ENCODE results near the gene TPM3.
"Not testable (repeated sequence)": the region's sequence is repeated elsewhere in the genome, so short reads cannot be mapped to it uniquely, and the experiment has no call there.

Gene TPM3

DNA sequence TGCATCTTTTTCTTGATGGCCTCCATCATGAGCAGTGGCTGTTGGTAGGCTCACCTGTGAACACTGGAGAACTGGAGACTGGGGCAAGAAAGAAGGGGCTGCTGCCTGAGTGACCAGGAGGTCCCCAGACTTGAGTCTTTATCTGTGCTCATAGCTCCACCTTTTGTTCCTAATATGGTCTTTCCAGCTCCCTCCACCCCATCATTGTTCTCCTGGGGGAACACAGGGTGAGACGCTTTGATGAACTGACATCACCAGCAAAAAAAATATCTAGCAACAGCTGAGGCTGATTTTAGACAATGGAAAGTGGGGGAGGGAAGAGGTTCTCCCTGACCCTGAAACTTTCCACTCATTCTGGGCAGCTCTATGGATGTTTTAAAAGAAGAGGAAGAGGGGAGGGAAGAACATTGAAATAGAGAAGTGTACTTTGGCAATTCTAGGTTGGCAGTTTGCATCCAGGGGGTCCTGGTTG, at the start of gene TPM3:
Gene TPM3, minus strand, starts transcription at position 111 of the 472 bp plus-strand sequence. Its CDS starts 82 bp downstream, at position 29.
- no peak for DNase-seq

DNA sequence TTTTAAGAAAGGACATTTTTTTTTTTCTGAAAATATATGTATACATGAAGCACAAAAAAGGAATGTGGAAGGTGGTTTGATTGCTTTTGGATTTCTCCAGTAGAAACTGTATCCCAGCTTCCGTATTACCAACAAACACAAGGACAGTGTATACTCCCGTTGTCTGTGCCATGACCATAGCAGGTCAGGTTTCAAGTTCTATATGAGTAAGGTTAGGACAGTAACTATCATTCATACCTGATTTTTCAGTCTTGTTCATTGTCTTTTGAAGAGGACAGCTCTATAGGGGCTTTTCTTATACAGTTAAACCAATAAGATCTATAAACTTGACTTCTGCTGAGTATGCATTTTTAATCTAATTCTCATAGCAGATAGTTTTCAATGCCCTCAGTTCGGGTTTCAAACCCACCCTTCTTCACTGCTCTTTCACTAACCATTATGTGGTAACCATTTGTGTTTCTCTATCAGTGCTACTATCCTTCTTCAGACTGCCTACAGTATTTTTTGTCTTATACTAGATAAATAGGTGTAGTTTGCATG, 48.5 kb upstream of the TPM3 start:
- no peak for DNase-seq

DNA sequence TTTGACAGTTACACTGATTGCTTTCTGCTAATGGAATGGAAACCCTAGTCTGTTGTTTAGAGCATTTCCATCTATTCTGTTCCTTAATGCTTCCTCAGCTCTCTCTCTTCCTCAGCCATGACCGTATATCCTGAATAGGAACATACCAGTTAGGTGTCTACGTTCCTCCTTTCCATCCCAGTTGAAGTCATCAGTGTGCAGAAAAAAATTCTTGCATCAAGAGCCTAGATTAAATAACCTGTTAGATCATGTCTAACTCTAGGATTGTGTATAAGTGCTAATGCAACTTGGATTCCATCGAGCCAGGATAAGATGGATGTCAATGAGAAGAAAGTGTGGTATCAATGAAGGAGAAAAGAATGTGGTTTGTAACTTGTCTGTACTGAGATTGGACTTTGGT, 47.6 kb upstream of the TPM3 start:
- DNase-seq = no peak

DNA sequence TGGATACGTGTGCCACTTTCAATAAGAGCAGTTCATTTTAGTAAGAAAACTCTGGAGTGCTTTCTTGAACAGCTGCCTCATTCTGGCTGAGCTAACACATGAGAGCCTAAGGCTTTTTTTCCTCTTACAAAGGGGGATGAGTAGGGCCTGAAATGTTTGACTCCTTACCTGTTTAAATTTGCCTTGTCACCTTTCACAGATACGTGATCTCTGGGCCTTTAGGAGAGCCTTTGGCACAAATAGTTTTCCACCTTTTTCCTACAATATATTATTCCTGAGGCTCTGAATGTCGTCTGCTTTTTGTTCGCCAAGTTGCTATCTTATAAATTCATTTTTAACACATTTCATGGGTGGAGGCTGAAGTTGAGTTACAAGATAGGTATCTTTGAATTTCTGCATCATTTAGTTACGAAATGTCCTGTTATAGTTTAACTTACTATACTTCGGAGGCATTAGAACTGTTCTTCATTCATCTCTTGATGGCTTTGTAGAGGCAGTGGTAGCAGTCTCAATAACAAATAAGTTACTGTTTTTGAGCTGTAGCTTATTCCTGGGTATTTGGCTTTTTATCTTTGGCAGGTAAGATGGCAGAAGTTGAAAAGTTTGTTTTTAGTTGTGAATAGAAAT, 46.1 kb upstream of the TPM3 start:
- no peak for DNase-seq

DNA sequence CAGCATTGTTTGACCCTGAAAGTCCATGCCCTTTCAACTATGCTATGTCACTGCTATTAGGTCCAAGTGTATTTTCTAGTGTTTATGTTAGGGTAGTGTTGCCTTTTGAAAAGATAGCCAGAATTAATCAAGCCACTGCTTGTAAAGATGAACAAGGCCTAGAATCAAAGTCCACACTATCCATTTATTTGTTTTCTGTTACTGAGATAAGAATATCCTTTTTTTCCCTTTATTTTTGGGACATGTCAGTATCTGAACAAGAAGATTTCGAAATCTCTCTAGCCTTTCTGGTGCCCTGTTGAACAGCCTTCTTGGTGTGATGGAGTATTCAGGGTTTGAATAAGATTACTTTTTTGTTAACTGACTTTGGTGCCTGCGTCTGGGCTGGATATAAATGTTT, 45.5 kb upstream of the TPM3 start:
- DNase-seq = no peak

DNA sequence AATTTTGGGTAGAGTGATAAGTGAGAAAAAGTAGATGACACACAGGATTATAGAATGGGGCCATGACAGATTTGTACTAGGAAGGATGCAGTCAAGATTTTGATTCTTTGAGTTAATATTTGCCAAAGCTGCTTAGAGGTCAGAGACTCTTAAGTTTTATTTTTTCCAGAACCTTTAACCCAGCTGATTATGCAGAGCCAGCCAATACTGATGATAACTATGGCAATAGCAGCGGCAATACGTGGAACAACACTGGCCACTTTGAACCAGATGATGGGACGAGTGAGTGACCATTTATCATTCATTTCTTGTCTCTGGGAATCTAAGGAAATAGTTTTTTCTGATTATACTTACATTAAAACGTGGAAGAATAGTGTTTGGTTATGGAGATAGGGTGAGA, 45.0 kb upstream of the TPM3 start:
- no peak for DNase-seq

DNA sequence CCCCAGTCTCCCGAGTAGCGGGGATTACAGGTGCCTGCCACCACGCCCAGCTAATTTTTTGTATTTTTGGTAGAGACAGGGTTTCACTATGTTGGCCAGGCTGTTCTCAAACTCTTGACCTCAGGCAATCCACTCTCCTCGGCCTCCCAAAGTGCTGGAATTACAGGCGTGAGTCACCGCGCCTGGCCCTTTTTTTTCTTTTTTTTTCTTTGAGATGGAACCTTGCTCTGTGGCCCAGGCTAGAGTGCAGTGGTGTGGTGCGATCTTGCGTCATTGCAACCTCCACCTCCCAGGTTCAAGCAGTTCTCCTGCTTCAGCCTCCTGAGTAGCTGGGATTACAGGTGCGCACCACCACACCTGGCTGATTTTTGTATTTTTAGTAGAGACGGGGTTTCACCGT, 41.2 kb upstream of the TPM3 start:
- DNase-seq = not testable (repeated sequence)

DNA sequence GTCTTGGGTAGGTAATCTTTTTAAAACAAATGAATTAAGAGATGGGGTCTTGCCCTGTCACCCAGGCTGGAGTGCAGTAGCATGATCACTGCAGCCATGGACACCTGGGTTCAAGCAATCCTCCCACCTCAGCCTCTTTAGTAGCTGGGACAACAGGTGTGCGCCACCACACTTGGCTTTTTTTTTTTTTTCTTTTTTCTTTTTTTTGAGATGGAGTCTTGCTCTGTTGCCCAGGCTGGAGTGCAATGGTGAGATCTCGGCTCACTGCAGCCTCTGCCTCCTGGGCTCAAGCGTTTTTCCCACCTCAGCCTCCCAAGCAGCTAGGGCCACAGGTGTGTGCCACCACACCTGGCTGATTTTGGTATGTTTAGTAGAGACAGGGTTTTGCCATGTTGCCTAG, 39.2 kb upstream of the TPM3 start:
- not testable (repeated sequence) for DNase-seq

DNA sequence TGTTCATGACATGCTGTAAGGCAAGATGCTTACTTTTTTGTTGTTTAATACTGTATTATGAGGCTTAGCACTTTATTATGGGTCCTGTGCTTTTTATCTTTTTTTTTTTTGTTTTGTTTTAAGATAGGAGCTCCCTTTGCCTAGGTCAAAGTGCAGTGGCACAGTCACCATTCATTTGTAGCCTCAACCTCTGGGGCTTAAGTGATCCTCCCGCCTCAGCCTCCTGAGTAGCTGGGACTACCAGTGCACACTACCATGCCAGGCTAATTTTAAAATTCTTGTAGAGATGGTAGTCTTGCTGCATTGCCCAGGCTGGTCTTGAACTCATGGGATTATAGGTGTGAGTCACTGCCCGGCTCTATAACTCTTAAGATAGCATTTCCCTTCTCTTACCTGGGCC, 33.5 kb upstream of the TPM3 start:
- no peak for DNase-seq

DNA sequence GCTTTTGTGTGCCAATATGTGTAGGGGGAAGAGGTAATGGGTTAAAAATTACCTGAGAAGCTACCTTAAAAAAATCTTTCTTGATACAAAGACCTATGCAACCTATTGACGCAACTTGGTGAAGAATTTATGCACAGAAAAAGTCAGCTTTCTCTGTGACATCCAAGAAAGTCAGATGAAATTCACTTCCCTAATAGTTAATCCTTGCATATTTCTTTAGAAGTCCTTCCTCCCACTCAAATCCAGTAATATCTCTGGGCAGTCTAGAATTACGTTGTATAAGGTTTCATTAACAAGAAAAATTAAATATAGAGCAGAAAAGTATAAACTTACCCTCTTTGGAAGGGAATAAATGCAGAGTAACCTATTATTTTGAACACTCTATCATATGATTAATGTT, 31.7 kb upstream of the TPM3 start:
- DNase-seq = no peak

DNA sequence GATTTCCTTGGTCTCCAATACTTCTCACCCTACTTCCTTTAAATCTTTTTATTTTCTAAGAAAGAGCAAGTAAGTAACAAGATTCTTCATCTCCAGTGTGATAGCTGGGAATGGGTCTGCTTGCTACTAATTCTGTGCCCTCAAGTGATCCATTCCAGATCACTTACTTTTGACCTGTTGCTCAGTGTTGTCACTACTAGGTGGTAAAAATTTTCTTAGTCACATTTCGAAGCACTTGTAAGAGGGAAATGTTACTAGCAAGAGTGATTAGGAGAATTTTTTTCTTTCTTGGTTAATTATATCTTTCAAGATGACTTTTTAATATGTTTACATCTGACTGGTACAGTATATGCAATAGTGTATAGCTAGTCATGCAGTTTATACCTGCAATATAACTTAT, 31.0 kb upstream of the TPM3 start:
- DNase-seq = no peak

DNA sequence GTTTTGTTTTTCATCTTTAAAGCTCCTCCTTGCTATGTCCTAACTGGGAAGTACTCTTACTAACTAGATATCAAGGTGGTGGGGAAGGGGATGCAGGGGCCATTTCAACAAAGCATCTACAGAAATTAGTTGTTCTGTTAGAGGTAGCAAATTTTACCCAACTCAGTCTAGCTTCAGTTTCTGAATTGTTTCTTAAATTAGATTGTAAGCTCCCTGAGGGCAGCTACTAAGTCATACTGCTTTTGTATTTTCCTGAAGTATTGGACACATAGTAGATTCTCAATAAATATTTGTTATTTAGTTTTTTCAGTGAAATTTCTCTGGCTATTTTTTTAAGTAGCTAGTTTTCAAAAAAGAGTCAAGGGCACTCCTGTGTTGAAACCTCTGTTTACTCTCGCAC, 30.6 kb upstream of the TPM3 start:
- DNase-seq = no peak

DNA sequence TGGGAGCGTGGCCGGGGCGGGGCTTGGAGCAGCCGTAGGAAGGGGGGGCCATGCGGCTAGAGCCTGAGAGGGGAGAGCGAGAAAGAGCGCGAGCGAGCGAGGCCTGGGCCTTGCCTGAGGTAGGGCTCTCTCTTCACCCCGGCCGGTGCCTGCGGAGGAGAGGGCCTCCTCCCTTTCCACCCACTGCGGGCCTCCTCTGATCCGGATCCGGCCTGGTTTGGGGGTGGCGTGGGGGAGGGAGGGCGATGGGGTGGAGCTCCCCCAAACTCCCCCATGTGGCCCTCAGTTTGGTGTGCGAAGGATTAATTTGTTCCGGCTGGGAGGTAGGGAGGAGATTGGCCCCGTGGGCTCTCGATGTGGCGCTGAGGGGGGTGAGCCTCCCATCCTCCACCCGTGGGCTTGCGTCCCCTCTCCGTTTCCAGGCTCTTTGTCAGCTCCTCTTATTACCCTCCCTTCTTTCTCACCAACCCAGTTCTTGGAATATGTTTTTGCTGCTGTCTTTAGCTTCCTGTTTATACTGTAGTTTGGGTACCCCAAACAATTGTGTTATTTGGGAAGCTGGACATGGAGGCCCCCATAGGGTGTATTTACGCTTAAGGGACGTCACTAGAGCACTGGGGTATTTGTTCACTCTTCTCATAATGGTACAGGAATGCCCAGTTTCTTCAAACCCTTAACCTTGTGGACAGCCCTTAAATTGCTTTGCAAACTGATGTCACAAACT, 29.5 kb upstream of the TPM3 start:
- peak; percentile 18 for DNase-seq

DNA sequence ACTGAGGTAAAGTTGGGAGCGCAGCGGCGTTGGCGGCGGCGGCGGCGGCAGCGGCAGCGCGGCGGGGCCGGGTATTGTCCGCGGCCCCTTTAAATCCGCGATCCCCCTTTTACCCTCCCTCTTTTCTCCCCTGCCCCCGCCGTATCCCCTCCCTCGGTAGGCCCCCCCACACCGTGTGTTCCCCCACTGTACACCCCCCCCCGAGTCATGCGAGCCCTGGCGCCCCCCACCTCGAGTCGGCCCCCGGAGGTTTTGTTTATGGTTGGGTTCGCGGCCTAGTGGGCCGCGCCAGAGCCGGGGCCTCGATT, 29.0 kb upstream of the TPM3 start:
- DNase-seq = no peak

DNA sequence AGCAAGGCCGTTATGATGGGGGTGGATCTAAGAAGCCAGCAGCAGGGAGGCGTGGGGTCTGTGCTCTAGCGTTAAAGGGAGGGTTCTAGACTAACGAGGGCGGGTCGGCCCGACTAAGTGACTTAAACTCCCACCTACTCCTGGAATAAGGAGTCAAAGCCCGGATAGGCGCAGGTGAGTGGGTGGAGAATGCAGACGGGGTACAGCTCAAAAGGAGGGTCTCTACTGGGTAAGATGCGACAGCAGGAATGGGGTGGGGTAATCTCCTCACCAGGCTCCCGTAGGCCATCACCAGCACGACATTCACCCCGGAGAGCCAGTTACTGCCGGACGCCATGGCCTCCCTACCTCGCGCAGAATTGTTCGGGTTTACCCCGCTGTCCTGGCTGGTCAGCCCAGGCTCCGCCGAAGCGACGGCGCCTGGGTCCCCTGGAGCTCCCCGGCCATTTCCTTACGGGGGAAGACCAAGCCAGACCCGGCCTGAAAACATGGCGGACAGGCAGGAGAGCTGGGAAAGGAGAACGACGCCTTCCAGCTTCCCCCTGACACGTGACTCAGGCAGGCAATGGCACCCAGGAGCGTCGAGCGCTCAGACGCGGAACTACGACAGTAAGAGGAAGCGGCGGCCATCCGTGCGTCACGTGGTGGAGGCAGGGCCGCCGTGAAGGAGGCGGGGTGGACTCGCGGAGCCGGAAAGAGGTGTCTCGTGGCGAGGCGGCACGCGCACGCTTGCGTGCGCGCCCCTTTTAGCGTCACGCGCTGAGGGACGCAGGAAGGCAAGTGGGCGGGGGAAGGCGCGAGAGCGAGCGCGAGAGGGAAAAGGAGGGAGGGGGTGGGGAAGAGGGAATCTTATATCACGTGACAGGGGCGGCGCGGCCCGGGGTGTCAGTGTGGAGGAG, 28.4 kb upstream of the TPM3 start, which contains the start of gene UBAP2L:
Gene UBAP2L, plus strand, starts transcription at position 885 of the 899 bp plus-strand sequence. CDS start 4,169 bp downstream, outside the sequence.
- DNase-seq = peak; percentile 100

DNA sequence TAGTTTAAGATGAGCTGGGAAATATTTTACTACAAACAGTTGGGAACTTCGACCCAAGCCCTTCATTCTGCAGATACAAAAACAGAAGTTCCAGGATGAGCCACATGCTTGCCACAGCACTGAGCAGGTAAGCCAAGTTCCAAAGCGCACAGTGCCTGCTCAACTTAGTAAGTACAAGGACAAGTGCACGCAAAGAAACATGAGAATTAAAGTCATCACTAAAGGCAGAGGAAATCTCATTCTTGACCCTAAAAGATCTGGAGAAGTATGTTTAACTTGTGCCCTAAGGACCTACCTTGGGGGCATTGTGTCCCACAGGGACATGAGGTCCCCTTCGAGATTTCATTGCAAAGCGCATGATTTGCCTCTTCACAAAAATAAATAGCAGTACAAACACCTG, 27.6 kb upstream of the TPM3 start:
- DNase-seq = no peak

DNA sequence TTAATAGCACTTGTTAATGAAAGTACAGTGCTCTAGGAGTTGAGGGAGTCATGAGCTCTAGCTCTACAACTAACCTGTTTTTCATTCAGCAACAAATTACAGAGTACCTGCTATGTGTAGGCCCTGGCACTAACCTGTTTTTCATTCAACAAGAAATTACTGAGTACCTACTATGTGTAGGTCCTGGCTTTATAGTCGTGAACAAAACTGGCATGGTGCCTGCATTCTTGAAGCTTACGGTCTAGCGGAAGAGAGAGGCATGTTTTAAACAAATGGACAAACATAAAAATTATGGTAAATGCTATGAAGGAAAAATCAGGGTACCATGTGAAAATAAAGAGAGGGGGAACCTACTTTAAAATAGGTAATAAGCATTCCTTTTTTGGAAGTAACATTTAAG, 26.6 kb upstream of the TPM3 start:
- DNase-seq = no peak

DNA sequence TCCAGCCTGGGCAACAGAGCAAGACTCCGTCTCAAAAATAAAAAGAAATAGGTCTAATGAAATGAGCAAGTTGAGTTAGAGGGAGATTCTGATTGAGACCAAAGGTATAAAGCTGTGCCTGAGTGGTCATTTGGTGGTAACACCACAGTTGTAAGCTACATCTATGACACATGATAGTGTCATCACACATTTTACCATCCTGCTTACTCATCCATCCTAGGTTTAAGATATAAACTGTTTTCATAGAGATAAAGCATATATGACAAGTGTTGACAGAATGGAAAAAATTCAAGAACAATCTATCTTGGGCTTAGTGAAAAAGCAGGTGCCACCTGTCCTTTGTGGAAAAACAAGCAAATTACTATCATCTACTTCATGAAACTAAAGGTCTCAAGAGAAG, 21.4 kb upstream of the TPM3 start:
- DNase-seq = no peak

DNA sequence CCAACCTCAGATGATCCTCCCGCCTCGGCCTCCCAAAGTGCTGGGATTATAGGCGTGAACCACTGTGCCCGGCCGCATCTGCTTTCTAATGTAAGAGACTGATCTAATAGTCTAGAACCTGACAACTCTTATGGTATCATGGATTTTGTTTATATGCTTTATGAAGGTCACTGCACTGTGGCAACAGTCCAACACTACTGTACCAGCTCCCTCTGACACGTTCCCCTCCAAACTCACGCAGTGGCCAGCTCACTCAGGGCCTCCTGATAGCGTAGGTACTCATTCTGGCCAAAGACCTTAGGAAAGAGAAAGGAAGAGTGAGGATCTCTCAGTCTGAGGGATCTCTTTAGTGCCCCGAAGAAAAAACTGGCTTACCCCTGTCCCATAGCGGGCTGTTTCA, 20.2 kb upstream of the TPM3 start:
- DNase-seq = no peak

DNA sequence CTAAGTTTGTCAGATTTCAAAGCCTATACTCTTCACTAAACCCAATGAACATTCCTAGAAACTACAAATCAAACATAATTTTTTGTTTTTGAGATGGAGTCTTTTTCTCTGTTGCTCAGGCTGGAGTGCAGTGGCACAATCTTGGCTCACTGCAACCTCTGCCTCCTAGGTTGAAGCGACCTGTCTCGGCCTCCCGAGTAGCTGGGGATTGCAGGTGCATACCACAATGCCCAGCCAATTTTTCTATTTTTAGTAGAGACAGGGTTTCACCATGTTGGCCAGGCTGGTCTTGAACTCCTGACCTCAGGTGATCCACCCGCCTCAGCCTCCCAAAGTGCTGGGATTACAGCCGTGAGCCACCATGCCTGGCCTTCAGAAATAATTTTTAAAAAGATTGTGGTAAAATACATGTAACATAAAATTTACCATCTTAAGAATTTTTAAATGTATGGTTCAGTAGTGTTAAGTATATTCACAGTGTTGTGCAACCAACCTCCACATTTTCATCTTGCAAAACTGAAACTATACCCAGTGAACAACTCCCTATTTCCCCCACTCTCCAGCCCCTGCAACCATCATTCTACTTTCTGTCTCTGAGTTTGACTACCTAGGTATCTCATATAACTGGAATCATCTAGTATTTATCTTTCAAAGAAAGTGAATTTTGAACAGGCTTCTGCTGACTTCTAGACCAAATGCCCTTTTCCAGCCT, 16.9 kb upstream of the TPM3 start:
- DNase-seq = no peak

DNA sequence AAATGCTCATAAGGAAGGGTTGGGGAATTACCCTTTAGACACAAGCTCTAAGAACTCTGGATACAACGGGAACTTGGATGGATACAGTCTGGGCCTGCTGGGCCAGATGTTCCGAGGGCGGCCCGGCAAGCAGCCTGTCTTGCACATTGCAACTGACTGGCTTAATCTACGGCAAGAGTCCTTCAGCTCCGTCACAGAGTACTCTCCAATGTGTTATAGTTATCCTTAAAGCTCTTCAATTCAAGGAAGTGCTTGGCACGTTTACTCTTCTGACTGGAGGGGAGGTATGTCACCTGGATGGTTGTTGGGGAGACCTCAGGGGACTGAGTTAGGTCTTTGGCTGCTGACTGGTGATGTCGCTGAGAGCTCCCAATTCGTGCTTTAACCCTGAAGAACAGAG, 15.4 kb upstream of the TPM3 start:
- DNase-seq = no peak

DNA sequence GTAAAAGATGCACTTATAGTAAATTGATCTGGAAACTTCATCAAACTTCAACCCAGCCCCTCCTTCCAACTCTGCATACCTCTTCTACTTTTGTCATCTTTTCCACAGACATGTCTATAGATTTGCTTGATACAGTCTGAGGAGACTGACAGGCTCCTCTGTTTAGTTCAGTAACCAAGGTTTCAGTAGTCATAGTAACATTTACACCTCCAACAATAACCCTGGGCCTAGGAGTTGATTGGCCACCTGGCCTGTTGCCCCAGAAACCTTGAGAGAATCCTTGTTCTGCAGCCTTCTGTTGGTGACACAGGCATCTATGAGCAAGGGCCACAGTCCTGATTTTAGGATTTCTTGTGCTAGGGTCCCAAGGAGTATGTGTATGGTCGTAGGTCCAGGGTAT, 14.3 kb upstream of the TPM3 start, which contains the start of gene CFAP141:
Gene CFAP141, minus strand, starts transcription at position 138 of the 400 bp plus-strand sequence. Its CDS starts 26 bp downstream, at position 112.
- no peak for DNase-seq

DNA sequence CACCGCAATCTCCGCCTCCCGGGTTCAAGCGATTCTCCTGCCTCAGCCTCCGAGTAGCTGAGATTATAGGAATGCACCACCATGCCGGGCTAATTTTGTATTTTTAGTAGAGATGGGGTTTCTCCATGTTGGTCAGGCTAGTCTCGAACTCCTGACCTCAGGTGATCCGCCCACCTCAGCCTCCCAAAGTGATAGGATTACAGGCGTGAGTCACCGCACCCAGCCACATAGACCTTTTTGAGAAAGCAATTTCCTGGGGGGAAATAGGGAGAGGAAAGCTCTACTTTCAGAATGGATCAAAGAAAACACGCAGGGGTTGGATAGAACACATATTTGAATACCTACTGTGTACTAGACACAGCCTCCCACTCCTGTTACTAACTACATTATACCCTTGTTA, 13.9 kb upstream of the TPM3 start:
- DNase-seq = not testable (repeated sequence)
